ENCODE results near the gene EP400.
"Not testable (repeated sequence)": the region's sequence is repeated elsewhere in the genome, so short reads cannot be mapped to it uniquely, and the experiment has no call there.

EP400 gene

DNA sequence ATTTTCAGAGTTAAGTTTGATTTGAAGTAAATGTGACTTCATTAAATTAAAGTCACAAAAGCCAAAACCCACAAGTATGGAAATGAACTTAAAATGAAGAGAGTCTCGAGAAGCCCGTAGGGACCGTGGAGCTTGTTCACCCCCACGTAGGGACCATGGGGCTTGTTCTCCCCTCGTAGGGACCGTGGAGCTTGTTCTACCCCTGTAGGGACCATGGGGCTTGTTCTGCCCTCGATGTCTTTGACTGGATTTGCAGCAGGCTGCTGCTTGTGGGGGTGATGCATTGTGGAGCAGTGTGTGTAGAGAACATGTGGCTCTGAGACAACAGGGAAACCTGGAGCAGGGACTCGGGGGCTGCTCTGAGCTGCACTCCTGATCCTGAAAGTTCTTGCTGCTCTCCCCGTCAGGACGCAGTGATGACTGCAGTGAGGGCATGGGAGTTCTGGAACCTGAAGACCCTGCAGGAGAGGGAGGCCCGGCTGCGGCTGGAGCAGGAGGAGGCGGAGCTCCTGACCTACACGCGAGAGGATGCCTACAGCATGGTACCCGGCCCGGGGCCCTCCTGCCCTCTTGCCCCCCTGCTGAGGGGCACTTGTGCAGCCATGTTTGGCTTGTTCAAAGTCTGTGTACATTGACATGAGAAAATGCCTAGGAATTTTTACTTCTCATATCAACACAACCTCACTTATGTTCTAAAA is 94.2 kb downstream of the EP400 start:
- no peak for DNase-seq (ENCODE audit: low read depth, low spot score)

DNA sequence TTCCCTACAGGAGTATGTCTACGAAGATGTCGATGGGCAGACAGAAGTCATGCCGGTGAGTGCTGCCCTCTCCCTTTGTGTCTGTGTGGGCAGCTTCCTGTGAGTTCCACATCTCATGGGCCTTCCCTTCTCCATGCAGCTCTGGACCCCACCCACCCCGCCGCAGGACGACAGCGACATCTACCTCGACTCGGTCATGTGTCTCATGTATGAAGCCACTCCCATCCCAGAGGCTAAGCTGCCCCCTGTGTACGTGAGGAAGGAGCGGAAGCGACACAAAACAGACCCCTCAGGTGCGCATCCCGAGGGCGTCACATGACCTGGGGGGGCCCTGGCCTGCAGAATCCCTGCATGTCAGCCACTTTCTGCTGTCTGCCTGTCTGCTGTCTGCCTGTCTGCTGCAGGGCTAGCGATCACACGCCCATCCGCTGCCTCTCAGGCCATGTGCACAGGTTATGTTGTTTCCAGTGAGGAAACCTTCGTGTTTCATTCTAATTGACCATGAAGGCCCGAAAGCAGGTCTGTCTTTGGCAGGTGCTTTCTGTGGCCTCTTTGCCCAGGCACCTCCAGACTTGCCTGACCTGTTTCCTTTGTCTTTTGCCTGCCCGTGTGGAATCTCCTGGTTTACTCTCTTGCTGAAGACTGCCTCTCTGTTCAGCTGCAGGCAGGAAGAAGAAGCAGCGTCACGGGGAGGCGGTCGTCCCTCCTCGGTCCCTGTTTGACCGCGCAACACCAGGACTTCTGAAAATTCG is 95.1 kb downstream of the EP400 start:
- DNase-seq (ENCODE audit: low read depth, low spot score): no peak

DNA sequence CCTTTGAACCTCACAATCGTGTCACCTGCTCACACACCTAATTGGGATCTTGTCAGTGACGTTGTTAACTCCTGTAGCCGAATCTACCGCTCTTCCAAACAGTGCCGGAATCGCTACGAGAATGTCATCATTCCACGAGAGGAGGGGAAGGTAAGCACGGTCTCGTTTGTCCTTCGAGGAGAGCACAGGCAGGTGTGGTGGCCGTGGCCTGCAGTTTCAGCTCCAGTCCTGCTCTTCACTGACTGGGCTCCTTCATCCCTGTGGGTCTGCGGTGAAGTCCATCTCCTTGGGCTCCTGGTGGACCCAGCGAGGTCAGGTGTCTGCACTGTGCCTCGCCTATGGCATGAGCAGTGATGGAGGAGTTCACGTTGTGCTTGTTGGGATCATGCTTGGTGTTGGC is 96.0 kb downstream of the EP400 start:
- DNase-seq (ENCODE audit: low read depth, low spot score): no peak

DNA sequence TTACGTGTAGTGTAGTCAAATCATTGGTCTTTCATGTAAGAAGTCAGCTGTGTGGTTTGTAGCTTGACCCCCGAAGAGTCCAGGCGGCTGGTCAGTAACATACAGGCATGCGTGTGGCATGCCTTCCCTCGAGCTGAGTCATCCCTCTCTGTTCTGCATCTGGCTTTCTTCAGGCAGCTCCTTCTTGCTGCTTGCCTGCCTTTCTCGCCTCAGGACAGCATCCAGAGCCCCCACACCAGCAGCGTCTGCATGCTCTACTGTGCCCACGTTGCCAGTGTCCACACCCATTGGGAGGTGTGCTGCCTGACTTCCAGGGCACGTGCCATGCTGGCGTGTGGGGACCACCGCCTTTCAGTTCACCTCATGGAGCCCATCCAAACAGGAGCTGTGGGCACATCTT is 96.8 kb downstream of the EP400 start:
- peak; percentile 82 for DNase-seq (ENCODE audit: low read depth, low spot score)

DNA sequence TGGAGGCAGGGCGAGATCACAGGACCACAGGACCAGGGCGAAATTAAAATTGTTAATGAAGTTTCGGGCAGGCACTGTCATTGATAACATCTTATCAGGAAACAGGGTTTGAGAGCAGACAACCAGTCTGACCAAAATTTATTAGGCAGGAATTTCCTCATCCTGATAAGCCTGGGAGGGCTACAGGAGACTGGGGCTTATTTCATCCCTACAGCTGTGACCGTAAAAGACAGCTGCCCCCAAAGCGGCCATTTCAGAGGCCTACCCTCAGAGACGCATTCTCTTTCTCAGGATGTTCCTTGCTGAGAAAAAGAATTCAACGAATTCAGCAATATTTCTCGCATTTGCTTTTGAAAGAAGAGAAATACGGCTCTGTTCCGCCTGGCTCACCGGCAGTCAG is 97.9 kb downstream of the EP400 start:
- not testable (repeated sequence) for DNase-seq (ENCODE audit: low read depth, low spot score)

DNA sequence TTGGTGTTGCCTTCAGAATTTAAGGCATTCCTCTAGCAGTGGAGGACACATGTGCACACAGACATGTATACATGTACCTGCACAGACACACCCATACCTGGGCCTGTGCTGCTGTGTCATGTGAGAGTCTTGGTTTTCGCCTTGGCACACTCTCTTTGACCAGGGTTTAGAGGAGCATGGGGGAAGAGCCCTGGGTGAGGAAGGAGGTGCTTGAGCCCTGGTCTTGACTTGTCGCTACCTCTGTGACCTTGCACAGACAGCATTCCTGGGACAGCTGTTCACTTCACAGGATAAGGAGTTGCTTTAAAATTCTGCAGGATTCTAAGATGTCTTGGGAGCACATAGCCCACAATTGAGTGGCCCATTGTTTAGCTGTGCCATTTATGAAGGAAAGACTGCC is 99.7 kb downstream of the EP400 start:
- DNase-seq (ENCODE audit: low read depth, low spot score): no peak

DNA sequence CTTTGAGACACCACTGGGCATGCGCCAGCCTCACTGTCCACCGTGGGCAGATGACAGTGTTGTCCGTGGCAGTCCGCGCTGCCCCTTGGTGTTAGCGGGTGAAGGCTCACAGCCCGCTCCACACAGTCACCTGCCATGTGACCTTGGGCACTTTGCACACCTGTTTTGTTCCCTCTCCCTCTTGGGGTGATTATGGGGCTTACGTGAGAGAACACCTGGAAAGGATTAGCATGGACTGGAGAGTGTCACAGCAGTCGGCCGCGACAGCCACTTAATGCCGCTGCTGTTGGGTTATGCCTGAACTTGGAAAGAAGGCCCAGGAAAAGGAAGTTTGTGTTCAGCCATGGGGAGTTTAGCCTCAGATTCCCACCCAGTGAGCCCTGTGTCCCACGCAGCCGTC is 100.1 kb downstream of the EP400 start:
- no peak for DNase-seq (ENCODE audit: low read depth, low spot score)

DNA sequence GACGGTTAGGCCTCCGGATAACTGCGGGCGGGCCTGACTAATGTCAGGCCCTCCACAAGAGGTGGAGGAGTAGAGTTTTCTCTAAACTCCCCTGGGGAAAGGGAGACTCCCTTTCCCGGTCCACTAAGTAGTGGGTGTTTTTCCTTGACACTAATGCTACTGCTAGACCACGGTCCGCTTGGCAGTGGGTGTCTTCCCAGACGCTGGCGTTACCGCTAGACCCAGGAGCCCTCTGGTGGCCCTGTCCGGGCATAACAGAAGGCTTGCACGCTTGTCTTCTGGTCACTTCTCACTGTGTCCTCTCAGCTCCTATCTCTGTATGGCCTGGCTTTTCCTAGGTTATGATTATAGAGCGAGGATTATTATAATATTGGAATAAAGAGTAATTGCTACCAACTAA is 102.0 kb downstream of the EP400 start:
- not testable (repeated sequence) for DNase-seq (ENCODE audit: low read depth, low spot score)

DNA sequence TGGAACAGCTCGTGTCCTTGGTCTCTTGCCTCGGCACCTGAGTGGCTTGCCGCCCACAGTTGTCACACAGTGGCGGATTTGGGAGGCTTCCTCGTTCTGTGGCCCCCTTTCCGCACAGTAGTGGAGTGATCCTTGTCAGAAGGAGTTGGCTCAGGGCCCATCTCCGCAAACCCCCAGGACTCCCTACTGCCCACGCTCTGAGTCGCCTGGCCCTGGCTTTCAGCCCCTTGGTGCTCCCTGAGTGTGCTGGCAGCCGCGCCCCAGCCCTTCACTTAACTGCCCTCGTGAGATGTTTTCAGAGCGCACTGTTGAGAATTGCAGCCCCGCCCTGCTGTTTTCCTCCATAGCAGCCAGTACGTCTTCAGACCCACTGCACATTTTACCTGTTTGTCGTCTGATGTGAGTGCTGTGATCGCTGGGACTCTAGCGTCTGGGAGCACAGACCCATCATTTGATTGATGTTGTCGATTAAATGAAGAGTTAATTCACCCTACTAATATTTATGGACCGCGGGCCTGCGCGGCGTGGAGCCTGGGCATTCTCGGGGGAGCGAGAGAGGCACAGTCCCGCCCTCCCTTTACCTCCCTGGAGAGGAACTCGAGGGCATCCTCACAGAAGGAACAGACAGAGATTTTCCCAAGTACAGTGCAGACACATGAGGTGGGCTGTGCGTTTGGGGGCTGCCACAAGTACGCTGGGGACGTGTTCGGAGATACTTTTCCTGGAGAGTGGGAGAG is 102.6 kb downstream of the EP400 start:
- DNase-seq (ENCODE audit: low read depth, low spot score): no peak

DNA sequence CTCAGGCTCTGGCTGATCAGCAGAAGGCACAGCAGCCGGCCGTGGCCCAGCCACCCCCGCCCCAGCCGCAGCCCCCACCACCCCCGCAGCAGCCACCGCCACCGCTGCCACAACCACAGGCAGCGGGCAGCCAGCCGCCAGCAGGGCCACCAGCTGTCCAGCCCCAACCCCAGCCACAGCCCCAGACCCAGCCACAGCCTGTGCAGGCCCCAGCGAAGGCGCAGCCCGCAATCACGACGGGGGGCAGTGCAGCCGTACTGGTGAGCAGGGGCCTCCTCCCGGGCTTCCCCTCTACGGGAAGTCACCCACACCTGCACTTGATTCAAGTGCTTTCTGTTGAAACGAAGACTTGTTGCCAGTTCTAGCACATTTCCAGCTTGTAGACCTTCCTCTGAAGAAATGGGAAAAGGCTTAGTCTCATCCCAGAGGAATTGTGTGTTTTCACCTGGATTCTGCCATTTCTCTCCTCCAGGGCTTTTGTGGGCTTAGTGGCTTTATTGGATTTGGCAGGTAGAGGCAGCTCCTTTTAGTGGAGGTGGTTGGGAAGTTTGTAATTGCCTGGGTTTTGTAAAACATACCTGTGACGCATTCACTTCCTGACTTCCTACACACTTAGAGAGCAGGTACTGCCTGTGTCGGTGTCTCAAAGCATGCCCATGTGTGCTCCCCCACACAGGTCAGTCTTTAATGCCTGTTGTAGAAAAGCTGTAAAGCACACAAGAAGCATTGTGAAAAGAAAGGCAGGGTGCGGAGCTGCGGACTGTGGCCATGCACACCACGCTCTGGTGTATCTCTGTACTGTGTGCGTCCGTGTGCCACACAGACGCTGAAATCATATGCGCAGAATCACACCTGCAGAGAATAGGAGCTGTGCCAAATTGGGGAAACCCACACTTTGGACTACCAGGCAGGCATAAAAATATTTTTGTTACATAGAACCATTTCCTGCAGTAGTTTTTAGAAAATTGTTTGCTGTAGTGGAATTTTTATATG is 103.9 kb downstream of the EP400 start:
- DNase-seq (ENCODE audit: low read depth, low spot score): no peak

DNA sequence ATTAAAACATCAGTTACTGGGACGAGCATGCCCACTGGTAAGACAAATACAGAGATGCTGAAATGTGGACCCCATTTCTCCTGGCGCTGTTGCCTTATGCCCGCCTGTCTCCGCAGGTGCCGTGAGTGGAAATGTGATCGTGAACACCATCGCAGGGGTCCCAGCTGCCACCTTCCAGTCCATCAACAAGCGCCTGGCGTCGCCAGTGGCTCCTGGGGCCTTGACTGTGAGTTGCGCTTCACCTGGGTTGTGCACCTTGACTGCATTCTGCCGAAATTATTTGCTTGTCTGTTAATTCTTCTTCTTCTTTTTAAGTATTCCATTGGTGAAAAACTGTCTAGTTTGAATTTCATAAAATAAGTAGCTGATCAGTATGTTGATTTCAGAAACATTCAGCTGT is 105.2 kb downstream of the EP400 start:
- DNase-seq (ENCODE audit: low read depth, low spot score): no peak

DNA sequence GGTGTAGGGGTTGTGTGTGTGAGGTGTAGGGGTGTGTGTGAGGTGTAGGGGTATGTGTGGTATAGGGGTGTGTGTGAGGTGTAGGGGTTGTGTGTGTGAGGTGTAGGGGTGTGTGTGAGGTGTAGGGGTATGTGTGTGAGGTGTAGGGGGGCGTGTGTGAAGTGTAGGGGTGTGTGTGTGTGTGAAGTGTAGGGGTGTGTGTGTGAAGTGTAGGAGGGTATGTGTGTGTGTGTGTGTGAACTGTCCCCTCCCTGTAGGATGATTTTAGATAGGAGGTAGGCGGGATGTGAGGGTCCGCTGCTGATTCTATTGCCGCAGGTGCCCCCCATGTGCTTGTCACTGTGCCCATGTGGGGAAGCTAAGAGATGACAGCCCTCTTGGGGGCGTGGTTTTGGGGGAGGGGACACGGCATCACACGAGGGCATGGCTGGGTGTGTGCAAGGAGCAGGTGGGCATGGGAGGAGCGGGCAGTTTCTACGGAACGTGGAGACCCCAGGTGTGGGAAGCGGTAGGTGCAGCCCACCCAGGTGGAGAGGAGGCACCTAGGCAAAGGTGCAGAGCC is 105.9 kb downstream of the EP400 start:
- no peak for DNase-seq (ENCODE audit: low read depth, low spot score)

DNA sequence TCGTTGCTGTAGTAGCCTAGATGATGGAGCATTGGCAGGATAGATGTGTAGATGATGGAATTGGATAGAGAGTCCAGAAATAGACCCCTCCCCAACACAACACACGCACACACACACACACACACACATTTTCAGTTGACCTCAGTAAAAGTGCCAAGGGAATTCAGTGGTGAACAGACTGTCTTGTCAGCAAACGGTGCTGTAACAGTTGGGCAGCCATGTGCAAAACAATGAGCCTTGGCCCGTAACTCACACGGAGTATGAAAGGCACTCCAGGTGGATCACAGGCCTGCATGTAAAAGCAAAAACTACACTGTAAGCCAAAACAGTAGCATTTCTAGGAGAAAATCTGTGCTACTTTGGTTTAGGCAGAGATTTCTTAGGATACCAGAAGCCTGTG is 106.6 kb downstream of the EP400 start:
- no peak for DNase-seq (ENCODE audit: low read depth, low spot score)

DNA sequence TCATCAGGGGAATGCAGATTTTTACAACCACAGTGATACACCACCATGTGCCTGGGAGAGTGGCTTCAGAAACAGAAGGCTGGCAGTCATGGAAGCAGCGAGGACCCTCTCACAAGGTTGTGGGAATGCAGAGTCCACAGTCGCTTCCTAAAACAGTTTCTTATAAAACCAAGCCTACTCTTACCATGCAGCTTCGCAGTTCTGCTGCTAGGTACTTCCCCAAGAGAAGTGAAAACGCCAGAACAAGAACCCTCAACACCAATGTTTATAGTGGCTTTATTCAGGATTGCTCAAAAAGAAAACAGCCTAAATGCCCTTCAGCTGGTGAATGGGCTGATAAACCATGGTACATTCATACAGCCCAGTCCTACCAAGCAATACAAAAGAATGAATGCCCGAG is 107.2 kb downstream of the EP400 start:
- no peak for DNase-seq (ENCODE audit: low read depth, low spot score)

DNA sequence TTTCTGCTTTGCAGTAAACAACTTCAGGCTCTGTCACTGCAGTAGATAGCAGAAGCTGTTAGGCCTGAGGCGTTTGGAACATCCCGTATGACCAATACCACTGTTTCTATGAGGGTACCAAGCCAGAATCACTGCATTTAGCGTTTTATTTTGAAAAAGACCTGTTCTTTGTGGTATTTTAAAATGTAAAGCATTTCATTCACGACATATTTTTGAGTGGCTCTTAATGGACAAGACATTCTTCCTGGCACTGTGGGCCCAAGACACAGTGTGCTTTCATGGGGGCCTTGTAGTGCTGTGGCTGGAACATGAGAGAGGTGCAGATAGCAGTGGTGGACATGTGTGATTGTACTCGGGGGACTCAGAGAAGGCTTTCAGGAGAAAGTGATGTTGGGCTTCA is 107.9 kb downstream of the EP400 start:
- no peak for DNase-seq (ENCODE audit: low read depth, low spot score)

DNA sequence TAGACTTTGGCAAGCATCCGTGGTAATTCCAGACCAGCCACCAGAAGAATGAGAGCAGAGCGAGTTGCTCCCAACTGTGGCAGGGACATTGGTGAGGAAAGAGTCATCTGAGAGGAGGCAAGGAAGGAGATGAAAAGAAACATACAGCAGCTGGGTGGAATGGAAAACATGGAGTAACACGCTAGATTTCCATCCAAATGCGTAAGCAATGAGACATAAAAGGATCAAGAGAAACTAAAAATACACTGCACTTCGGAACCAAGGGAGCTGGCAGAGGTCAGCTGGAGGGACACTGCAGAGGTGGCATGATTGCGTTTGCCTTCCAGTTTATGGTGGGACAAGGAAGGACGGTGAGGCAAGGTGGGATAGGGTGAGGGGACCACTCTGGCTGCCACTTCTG is 111.5 kb downstream of the EP400 start:
- DNase-seq (ENCODE audit: low read depth, low spot score): no peak

DNA sequence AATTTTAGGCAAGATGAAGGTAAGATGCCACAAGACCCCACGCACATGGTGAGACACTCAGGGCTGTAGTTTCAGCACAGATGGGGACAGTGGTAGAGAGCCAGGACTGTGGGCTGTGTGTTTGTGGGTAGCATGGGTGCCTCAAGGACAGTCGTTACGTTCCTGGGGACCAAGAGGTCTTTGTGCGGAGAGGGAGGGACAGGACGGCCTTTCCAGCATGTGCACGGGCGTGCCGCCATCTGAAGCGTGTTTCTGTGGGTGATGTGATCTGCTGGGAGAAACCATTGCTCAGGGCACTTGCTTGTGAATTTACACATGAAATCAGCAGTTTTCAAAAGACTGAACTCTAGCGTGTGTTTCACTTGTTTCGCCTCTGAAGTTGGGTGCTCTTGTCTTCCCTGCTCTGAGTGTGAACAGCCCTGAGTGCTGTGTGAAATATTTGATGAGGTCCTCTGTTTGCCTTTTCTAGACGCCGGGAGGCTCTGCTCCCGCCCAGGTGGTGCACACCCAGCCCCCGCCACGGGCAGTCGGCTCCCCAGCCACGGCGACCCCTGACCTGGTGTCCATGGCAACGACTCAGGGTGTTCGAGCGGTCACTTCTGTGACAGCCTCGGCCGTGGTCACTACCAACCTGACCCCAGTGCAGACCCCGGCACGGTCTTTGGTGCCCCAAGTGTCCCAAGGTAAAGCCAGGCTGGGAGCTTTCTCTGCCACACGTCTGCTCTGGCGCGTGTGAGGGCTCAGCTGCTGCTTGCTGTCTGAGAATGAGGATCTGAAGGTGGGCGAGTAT is 112.1 kb downstream of the EP400 start:
- no peak for DNase-seq (ENCODE audit: low read depth, low spot score)

DNA sequence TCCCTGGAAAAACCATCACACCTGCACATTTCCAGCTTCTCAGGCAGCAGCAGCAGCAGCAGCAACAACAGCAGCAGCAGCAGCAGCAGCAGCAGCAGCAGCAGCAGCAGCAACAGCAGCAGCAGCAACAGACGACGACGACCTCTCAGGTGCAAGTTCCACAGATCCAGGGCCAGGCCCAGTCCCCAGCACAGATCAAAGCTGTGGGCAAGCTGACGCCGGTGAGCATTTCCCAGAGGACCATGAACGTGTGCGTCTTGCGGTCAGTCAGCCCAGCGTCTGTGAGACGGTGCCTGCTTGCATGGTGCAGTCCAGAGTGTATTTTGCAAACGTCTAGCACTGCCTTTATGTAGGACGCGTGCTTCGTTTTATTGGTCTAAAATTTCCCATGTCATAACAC is 112.7 kb downstream of the EP400 start:
- DNase-seq (ENCODE audit: low read depth, low spot score): no peak

DNA sequence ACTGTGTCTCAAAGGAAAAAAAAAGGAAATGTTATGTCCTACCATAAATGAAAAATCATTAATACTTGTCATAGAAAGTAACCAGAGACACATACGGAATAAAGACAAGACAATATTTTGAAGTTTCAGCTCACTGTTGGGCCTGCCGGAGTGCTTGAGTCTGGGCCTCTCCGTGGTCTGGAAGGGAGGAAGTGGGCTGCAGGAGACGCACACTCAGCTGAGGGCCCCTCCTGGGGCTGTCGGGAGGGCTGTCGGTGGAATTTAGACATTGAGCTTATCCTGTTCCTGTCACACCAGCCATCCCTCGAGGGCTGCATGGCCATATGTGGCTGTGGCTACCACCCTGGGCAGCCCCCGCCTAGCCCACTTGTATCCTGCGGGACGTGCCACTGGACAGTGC is 113.7 kb downstream of the EP400 start:
- DNase-seq (ENCODE audit: low read depth, low spot score): no peak

DNA sequence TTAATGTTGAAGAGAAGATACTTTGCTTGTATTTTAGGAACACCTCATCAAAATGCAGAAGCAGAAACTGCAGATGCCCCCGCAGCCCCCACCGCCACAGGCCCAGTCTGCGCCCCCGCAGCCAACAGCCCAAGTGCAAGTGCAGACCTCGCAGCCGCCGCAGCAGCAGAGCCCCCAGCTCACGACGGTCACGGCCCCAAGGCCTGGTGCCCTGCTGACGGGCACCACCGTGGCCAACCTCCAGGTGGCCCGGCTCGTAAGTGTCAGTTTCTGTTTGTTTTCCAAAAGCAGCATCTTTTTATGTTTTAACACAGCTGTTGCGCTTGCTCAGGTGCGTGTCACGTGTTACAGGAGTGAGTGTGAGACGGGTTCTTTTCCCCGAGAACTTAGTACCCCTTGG is 114.9 kb downstream of the EP400 start:
- DNase-seq (ENCODE audit: low read depth, low spot score): no peak
